Left lobe of liver (tissue), 2 donors: ENCODE data around the gene RPL23. TPM values are rescaled to one million over a fixed set of nuclear protein-coding genes. Genes with fewer than 3 reads are reported as not detected.
A peak's percentile ranks its signal among the peaks of the same experiment; 100 is the strongest.
"Not testable (repeated sequence)": the region's sequence is repeated elsewhere in the genome, so short reads cannot be mapped to it uniquely, and the experiment has no call there.

Experiments used
- ATAC-seq: fragments of 200-7000 bp; cut with Tn5 transposase; one replicate; pipeline ENCODE4 v1.9.1; 2020; ENCODE audit warnings: mild to moderate bottlenecking, moderate library complexity
- DNase-seq: peaks from one replicate; pipeline ENCODE4 v3.0.0-alpha.2; 2020; ENCODE audit warnings: low spot score
- total RNA-seq: library from RNA; stranded (reverse); gene quantifications from one replicate; pipeline ENCODE4 v1.2.1, GENCODE V29; 2021
- donor health status: DM: no; HTN: no; CAD: no; lungs with moderate emphysema.
- donor health status: DM: no; HTN: yes; CAD: no.

The RPL23 gene
- total RNA-seq, 1 donor from 2014 or later, result 371 TPM

GRCh38 chr17:38868817-38869525 is 15.4 kb upstream of the RPL23 start:
- peak; percentile 61 for ATAC-seq
- DNase-seq, result peak; percentile 88

- ATAC-seq (no peak), DNase-seq (no peak)
Observed at GRCh38 chr17:38867968-38868816, 14.7 kb upstream of the RPL23 start.

GRCh38 chr17:38867179-38867967 is 13.9 kb upstream of the RPL23 start:
- ATAC-seq (no peak), DNase-seq (peak; percentile 68)

GRCh38 chr17:38864636-38865398 is 11.3 kb upstream of the RPL23 start:
- DNase-seq (no peak), ATAC-seq (no peak)

GRCh38 chr17:38861399-38861843 is 7.9 kb upstream of the RPL23 start:
- DNase-seq (no peak), ATAC-seq (no peak)

GRCh38 chr17:38857271-38857670 is 3.8 kb upstream of the RPL23 start:
- no peak for DNase-seq
- no peak for ATAC-seq

GRCh38 chr17:38855101-38855714 is 1.7 kb upstream of the RPL23 start:
- not testable (repeated sequence) for ATAC-seq, DNase-seq

GRCh38 chr17:38852771-38853291 is 690 bp downstream of the RPL23 start:
- ATAC-seq, result peak; percentile 8
- no peak for DNase-seq

- ATAC-seq, result no peak
- DNase-seq, result no peak
Observed at GRCh38 chr17:38851434-38851833, 2.1 kb downstream of the RPL23 start.

- ATAC-seq, result no peak
- DNase-seq, result no peak
Observed at GRCh38 chr17:38850374-38850773, 3.1 kb downstream of the RPL23 start.

GRCh38 chr17:38848939-38849605 is 4.4 kb downstream of the RPL23 start:
- no peak for ATAC-seq
- DNase-seq, result no peak

- no peak for DNase-seq
- ATAC-seq, result no peak
Observed at GRCh38 chr17:38848557-38848891, 5.0 kb downstream of the RPL23 start.

GRCh38 chr17:38844261-38844757 is 9.2 kb downstream of the RPL23 start:
- ATAC-seq (peak; percentile 63), DNase-seq (peak; percentile 62)

- no peak for DNase-seq
Observed at GRCh38 chr17:38825762-38826247, 27.7 kb downstream of the RPL23 start.

GRCh38 chr17:38824899-38825761 is 28.4 kb downstream of the RPL23 start, which contains the start of gene CWC25:
TSS of gene CWC25 (minus strand) at chr17:38825321. CDS start at chr17:38825183, 138 bp downstream.
- ATAC-seq, result peak; percentile 87
- DNase-seq, result peak; percentile 98

More at GRCh38 chr17:38825762-38826247, 27.7 kb downstream of the RPL23 start:
- ATAC-seq, result no peak

GRCh38 chr17:38815576-38816193 is 37.8 kb downstream of the RPL23 start:
- peak; percentile 60 for ATAC-seq
- DNase-seq, result no peak

GRCh38 chr17:38809828-38810227 is 43.7 kb downstream of the RPL23 start:
- ATAC-seq, result no peak

More at GRCh38 chr17:38809828-38810227, 43.7 kb downstream of the RPL23 start:
- no peak for DNase-seq
